ENCODE data around the gene TEAD1. TPM values are rescaled to one million over a fixed set of nuclear protein-coding genes. Genes with fewer than 3 reads are reported as not detected.

The TEAD1 gene
- total RNA-seq, 2 experiments from 2014 or later = 0.11 TPM; not detected in 1

GRCh38 chr11:12754582-12755234, 80.5 kb downstream of the TEAD1 start:
- H3K9me3 ChIP-seq (ENCODE audit: control insufficient read depth in 1 of 2, insufficient read depth in 1 of 2, low read length in 2 of 2) = no peaks in the 10 kb centered on the region
- TF ChIP-seq CTCF (IDR thresholded peaks at IDR 0.05) = no peak
- no peaks in the 10 kb centered on the region for H3K4me1 ChIP-seq (ENCODE audit: insufficient read depth, low read length)
- no peak overlapping the region for H3K27ac ChIP-seq (ENCODE audit: low read depth in 1 of 2, low read length in 2 of 2)
- ChIA-PET CTCF (no interaction called here), POLR2A (no interaction called here)
- no peak overlapping the region for H3K27ac Mint-ChIP-seq
- H3K9me3 Mint-ChIP-seq = no peaks in the 10 kb centered on the region
- H3K36me3 ChIP-seq (ENCODE audit: insufficient read depth, low read length) = no peaks in the 10 kb centered on the region
- no peaks in the 10 kb centered on the region for H3K27me3 ChIP-seq (ENCODE audit: control insufficient read depth in 1 of 2, insufficient read depth in 2 of 2, low read length in 2 of 2)
- H3K4me3 Mint-ChIP-seq = no peak overlapping the region
- ATAC-seq (ENCODE audit: poor library complexity) (no peak), DNase-seq (no peak)
- peaks cover 17% of the 10 kb centered on the region for H3K27me3 Mint-ChIP-seq
- H3K4me1 Mint-ChIP-seq (ENCODE audit: low read depth) = no peaks in the 10 kb centered on the region
- H3K4me3 ChIP-seq (ENCODE audit: low read length) = no peak overlapping the region
- no peaks in the 10 kb centered on the region for H3K36me3 Mint-ChIP-seq (ENCODE audit: low read depth)
- intact Hi-C loops (cut with DNase I, micrococcal nuclease) = no loop called here

- no peaks in the 10 kb centered on the region for H3K4me1 Mint-ChIP-seq (ENCODE audit: low read depth)
Observed at GRCh38 chr11:12755510-12756453, 81.6 kb downstream of the TEAD1 start.

GRCh38 chr11:12756454-12756806, 82.2 kb downstream of the TEAD1 start:
- POLR2A ChIA-PET = no interaction called here
- no peaks in the 10 kb centered on the region for H3K4me1 ChIP-seq (ENCODE audit: insufficient read depth, low read length)
- intact Hi-C loops (cut with DNase I, micrococcal nuclease) = no loop called here
- no peaks in the 10 kb centered on the region for H3K27me3 ChIP-seq (ENCODE audit: control insufficient read depth in 1 of 2, insufficient read depth in 2 of 2, low read length in 2 of 2)
- no peaks in the 10 kb centered on the region for H3K9me3 ChIP-seq (ENCODE audit: control insufficient read depth in 1 of 2, insufficient read depth in 1 of 2, low read length in 2 of 2)
- Mint-ChIP-seq H3K9me3 (no peaks in the 10 kb centered on the region), H3K27ac (no peak overlapping the region), H3K4me1 (ENCODE audit: low read depth) (no peaks in the 10 kb centered on the region), H3K4me3 (no peak overlapping the region), H3K36me3 (ENCODE audit: low read depth) (no peaks in the 10 kb centered on the region), H3K27me3 (peaks cover 21% of the 10 kb centered on the region)
- DNase-seq (no peak), ATAC-seq (ENCODE audit: poor library complexity) (no peak)
- H3K36me3 ChIP-seq (ENCODE audit: insufficient read depth, low read length) = no peaks in the 10 kb centered on the region
- CTCF ChIA-PET = no interaction called here
- H3K27ac ChIP-seq (ENCODE audit: low read depth in 1 of 2, low read length in 2 of 2) = no peak overlapping the region
- TF ChIP-seq CTCF (IDR thresholded peaks at IDR 0.05) = no peak
- H3K4me3 ChIP-seq (ENCODE audit: low read length) = no peak overlapping the region

More at GRCh38 chr11:12755510-12756453, 81.6 kb downstream of the TEAD1 start:
- Histone ChIP-seq H3K9me3 (ENCODE audit: control insufficient read depth in 1 of 2, insufficient read depth in 1 of 2, low read length in 2 of 2) (no peaks in the 10 kb centered on the region), H3K4me3 (ENCODE audit: low read length) (no peak overlapping the region), H3K36me3 (ENCODE audit: insufficient read depth, low read length) (no peaks in the 10 kb centered on the region), H3K4me1 (ENCODE audit: insufficient read depth, low read length) (no peaks in the 10 kb centered on the region), H3K27me3 (ENCODE audit: control insufficient read depth in 1 of 2, insufficient read depth in 2 of 2, low read length in 2 of 2) (no peaks in the 10 kb centered on the region), H3K27ac (ENCODE audit: low read depth in 1 of 2, low read length in 2 of 2) (no peak overlapping the region)
- Mint-ChIP-seq H3K27me3 (peaks cover 18% of the 10 kb centered on the region), H3K4me3 (no peak overlapping the region), H3K36me3 (ENCODE audit: low read depth) (no peaks in the 10 kb centered on the region), H3K9me3 (no peaks in the 10 kb centered on the region), H3K27ac (no peak overlapping the region)
- ChIA-PET CTCF (no interaction called here), POLR2A (no interaction called here)
- DNase-seq (no peak), ATAC-seq (ENCODE audit: poor library complexity) (no peak)
- intact Hi-C loops (cut with DNase I, micrococcal nuclease) = no loop called here
- no peak for TF ChIP-seq CTCF (IDR thresholded peaks at IDR 0.05)
